Vagina (tissue), 2 donors: ENCODE data around the gene NPAP1. TPM values are rescaled to one million over a fixed set of nuclear protein-coding genes. Genes with fewer than 3 reads are reported as not detected.
"Not testable (repeated sequence)": the region's sequence is repeated elsewhere in the genome, so short reads cannot be mapped to it uniquely, and the experiment has no call there.

Experiments used
- DNase-seq, 2 donors: peaks; one replicate each; pipeline ENCODE4 v3.0.0-alpha.2; 2017; ENCODE audit errors: extremely low spot score in 2 of 2
- H3K27ac ChIP-seq: fragments of 200-600 bp; sonication (generic); one replicate; pipeline ENCODE4 v1.5.1; 2019
- H3K27me3 ChIP-seq: fragments of 200-600 bp; sonication (generic); one replicate; pipeline ENCODE4 v1.5.1; 2019
- H3K36me3 ChIP-seq, 2 donors: fragments of 200-600 bp; sonication (generic); one replicate each; pipeline ENCODE4 v1.5.1; 2017 to 2019
- H3K4me1 ChIP-seq: fragments of 200-600 bp; sonication (generic); one replicate; pipeline ENCODE4 v1.5.1; 2019
- H3K4me3 ChIP-seq, 2 donors: fragments of 200-600 bp; sonication (generic); 1 replicate in 1 of 2; 2 replicates in 1 of 2; pipeline ENCODE4 v1.5.1; 2016 to 2019
- H3K9me3 ChIP-seq: fragments of 200-600 bp; sonication (generic); one replicate; pipeline ENCODE4 v1.5.1; 2019
- POLR2A ChIP-seq, 2 donors: fragments of 450-650 bp; IDR thresholded peaks; one replicate each; pipeline ENCODE4 v1.6.1; 2017; ENCODE audit warnings: antibody characterized with exemption in 2 of 2, mild to moderate bottlenecking in 2 of 2, moderate library complexity in 2 of 2
- POLR2AphosphoS5 ChIP-seq, 2 donors: sonication (generic); formaldehyde crosslinking; IDR thresholded peaks; one replicate each; pipeline ENCODE4 v1.9.0; 2017; ENCODE audit warnings: antibody characterized with exemption in 2 of 2, mild to moderate bottlenecking in 2 of 2, low read depth in 1 of 2; ENCODE audit not compliant: insufficient read depth in 1 of 2
- intact Hi-C: fragments of 100-400 bp; cut with DNase I; formaldehyde crosslinking; loops from one replicate; pipeline ENCODE4 v1.15.1; 2023
- total RNA-seq: library from RNA; depleted of rRNA; stranded (reverse); fragments of >200 nt; gene quantifications from one replicate; pipeline ENCODE4 v1.2.3, GENCODE V29; 2016
- TF ChIP-seq, protein P1 (sequence below), 3 experiments: fragments of 450-650 bp in 2 of 3; fragments of 200-600 bp in 1 of 3; sonication (generic) in 1 of 3; IDR thresholded peaks; one replicate each; pipeline ENCODE4 v1.5.1; 2017 to 2019; ENCODE audit warnings: antibody characterized with exemption in 3 of 3, mild to moderate bottlenecking in 2 of 3, moderate library complexity in 2 of 3

The NPAP1 gene, protein sequence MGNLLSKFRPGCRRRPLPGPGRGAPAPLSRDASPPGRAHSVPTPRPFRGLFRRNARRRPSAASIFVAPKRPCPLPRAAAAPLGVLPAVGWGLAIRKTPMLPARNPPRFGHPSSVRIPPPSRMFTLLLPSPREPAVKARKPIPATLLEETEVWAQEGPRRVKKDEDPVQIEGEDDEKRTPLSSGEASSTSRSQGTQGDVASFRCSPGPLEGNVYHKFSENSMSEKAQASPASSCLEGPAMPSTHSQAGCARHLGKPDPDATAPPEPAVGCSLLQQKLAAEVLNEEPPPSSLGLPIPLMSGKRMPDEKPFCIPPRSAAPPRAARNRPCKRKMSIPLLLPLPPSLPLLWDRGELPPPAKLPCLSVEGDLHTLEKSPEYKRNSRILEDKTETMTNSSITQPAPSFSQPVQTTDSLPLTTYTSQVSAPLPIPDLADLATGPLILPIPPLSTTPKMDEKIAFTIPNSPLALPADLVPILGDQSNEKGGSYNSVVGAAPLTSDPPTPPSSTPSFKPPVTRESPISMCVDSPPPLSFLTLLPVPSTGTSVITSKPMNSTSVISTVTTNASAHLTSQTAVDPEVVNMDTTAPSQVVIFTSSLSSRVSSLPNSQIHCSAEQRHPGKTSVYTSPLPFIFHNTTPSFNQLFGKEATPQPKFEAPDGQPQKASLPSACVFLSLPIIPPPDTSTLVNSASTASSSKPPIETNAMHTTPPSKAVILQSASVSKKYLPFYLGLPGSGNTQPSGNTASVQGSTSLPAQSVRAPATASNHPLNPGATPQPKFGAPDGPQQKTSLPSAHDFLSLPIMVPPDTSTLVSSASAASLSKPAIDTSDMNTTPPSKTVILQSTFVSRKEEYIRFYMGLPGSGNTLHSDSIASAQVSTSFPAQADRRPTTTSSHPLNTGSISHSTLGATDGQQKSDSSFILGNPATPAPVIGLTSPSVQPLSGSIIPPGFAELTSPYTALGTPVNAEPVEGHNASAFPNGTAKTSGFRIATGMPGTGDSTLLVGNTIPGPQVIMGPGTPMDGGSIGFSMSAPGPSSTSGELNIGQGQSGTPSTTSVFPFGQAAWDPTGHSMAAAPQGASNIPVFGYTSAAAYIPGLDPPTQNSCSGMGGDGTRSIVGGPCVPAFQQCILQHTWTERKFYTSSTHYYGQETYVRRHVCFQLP
- total RNA-seq = not detected

DNA sequence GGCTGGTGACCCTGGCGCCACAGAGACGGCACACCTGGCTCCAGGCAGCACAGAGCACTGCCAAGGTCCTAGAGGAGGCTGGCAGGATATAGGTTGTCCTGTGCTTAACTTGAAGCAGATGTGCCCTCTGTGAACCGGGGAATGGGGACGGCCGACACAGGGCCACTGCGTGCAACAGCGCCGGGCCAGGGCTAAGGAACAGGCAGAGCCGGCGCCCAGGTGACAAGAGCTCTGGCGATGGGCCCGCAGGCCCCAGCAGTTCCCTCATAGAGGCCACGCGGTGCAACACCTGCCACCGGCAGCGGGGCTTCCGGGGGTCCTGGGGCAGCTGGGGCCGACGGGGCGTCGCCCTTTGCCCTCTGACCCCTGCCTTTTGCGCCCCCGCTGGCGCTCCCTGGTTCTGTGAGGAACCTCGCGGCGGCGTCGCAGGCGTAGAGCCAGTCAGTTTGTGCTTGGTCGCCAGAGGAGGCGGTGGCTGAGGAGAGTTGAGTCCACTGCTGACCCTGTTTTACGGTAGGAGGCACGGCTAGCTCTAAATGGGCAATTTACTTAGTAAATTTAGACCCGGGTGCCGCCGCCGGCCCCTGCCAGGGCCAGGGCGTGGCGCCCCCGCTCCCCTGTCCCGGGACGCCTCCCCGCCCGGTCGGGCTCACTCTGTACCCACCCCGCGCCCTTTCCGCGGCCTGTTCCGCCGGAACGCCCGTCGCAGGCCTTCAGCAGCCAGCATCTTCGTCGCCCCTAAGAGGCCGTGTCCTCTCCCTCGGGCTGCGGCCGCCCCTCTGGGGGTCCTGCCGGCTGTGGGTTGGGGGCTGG, at the start of gene NPAP1:
Gene NPAP1 (plus strand): TSS at position 444 of the 813 bp plus-strand sequence. CDS start 93 bp downstream, at position 537.
- H3K4me1 ChIP-seq = no peaks in the 10 kb centered on the region
- DNase-seq = no peak
- H3K27ac ChIP-seq = no peak within 1 kb of the TSS
- TF ChIP-seq POLR2A (IDR thresholded peaks at IDR 0.05) = no peak
- no peak for TF ChIP-seq POLR2AphosphoS5 (IDR thresholded peaks at IDR 0.05; ENCODE audit: insufficient read depth in 1 of 2, low read depth in 1 of 2)
- TF ChIP-seq, protein P1, sequence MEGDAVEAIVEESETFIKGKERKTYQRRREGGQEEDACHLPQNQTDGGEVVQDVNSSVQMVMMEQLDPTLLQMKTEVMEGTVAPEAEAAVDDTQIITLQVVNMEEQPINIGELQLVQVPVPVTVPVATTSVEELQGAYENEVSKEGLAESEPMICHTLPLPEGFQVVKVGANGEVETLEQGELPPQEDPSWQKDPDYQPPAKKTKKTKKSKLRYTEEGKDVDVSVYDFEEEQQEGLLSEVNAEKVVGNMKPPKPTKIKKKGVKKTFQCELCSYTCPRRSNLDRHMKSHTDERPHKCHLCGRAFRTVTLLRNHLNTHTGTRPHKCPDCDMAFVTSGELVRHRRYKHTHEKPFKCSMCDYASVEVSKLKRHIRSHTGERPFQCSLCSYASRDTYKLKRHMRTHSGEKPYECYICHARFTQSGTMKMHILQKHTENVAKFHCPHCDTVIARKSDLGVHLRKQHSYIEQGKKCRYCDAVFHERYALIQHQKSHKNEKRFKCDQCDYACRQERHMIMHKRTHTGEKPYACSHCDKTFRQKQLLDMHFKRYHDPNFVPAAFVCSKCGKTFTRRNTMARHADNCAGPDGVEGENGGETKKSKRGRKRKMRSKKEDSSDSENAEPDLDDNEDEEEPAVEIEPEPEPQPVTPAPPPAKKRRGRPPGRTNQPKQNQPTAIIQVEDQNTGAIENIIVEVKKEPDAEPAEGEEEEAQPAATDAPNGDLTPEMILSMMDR (IDR thresholded peaks at IDR 0.05) = no peak
- H3K4me3 ChIP-seq = no peak within 1 kb of the TSS
- H3K36me3 ChIP-seq = no peaks in the 10 kb centered on the region
- intact Hi-C loops = no loop called here
- no peaks in the 10 kb centered on the region for H3K9me3 ChIP-seq
- no peaks in the 10 kb centered on the region for H3K27me3 ChIP-seq

DNA sequence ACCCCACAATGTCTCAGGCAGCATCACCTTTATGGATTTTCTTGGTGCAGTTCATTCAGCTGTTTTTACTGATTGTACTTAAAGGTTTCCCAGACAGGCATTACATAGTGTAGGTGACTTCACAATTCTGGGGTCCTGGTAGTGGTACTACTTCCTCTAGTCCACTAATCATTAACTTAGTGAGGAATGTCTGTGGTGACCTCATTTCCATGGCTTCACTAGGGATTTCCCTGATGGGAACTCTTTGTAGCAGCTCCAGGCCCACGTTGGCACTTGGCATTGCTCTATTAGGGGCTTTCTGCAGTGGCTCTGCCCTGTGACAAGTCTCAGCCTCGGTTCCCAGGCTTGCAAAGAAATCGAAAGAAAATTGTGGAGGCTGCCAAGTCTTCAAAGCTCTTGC, 48.1 kb upstream of the NPAP1 start:
- intact Hi-C loops = no loop called here
- no peak for TF ChIP-seq POLR2A (IDR thresholded peaks at IDR 0.05)
- no peak for TF ChIP-seq POLR2AphosphoS5 (IDR thresholded peaks at IDR 0.05; ENCODE audit: insufficient read depth in 1 of 2, low read depth in 1 of 2)
- TF ChIP-seq, protein P1 (IDR thresholded peaks at IDR 0.05) = no peak

DNA sequence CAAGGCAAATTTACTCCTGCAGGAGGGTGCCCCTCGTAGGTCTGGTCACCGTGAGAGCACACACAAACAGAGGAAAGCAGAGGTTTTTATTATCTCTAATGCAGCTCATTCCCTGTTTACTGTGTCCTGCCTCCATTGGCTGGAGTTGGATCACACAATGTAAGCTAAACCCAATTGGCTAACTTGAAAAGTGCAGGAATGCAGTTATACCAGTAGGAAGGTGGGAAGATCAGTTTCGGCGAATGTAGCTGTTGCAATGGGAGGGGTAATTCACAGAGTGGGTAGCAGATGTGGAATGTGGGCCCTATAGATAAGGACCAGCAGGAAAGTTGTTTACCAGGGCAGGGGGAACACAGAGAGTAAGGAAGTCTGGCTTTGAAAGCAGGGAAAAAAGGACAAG, 42.5 kb upstream of the NPAP1 start:
- no peak for DNase-seq
- Histone ChIP-seq H3K36me3 (no peaks in the 10 kb centered on the region), H3K4me3 (no peak overlapping the region), H3K27ac (no peak overlapping the region), H3K27me3 (no peaks in the 10 kb centered on the region), H3K4me1 (no peaks in the 10 kb centered on the region), H3K9me3 (no peaks in the 10 kb centered on the region)
- intact Hi-C loops = no loop called here
- TF ChIP-seq POLR2AphosphoS5 (IDR thresholded peaks at IDR 0.05; ENCODE audit: insufficient read depth in 1 of 2, low read depth in 1 of 2) (no peak), POLR2A (IDR thresholded peaks at IDR 0.05) (no peak)
- TF ChIP-seq, protein P1 (IDR thresholded peaks at IDR 0.05) = no peak

More for the DNA sequence above, 48.1 kb upstream of the NPAP1 start:
- H3K9me3 ChIP-seq = no peaks in the 10 kb centered on the region
- no peak overlapping the region for H3K27ac ChIP-seq
- no peak overlapping the region for H3K4me3 ChIP-seq
- H3K36me3 ChIP-seq = no peaks in the 10 kb centered on the region
- no peaks in the 10 kb centered on the region for H3K4me1 ChIP-seq
- DNase-seq = no peak
- H3K27me3 ChIP-seq = no peaks in the 10 kb centered on the region

DNA sequence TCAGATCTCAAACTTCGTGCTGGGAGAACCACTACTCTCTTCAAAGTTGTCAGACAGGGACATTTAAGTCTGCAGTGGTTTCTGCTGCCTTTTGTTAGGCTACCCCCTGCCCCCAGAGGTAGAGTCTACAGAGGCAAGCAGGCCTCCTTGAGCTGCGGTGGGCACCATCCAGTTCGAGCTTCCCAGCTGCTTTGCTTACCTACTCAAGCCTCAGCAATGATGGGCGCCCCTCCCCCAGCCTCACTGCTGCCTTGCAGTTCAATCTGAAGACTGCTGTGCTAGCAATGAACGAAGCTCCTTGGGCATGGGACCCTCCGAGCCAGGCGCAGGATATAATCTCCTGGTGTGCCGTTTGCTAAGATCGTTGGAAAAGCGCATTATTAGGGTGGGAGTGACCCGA, 36.2 kb upstream of the NPAP1 start:
- DNase-seq = not testable (repeated sequence)

DNA sequence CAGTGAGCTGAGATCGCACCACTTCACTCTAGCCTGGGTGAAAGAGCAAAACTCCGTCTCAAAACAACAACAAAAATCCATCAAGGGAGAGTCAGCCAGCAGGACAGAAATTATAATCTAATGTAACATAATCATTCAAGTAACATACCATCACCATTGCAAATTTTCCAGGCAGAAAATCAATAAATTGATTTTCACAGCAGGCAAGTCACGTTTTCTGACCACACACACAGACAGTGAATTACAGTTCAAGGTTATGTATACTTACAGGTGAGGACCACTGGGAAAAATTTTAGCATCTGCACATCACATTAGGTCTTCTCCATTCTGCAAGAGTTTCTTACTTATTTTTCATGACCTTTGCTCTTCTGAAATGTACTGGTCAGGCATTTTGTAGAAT, 29.9 kb upstream of the NPAP1 start:
- intact Hi-C loops = no loop called here
- no peak for DNase-seq

More for the DNA sequence above, 36.2 kb upstream of the NPAP1 start:
- intact Hi-C loops, H3K27ac ChIP-seq, H3K27me3 ChIP-seq, H3K4me1 ChIP-seq, H3K36me3 ChIP-seq, H3K9me3 ChIP-seq, H3K4me3 ChIP-seq: not testable (repeated sequence)

More for the DNA sequence above, 29.9 kb upstream of the NPAP1 start:
- no peak overlapping the region for H3K27ac ChIP-seq
- H3K36me3 ChIP-seq = no peaks in the 10 kb centered on the region
- no peaks in the 10 kb centered on the region for H3K9me3 ChIP-seq
- no peaks in the 10 kb centered on the region for H3K4me1 ChIP-seq
- no peak for TF ChIP-seq POLR2A (IDR thresholded peaks at IDR 0.05)
- TF ChIP-seq, protein P1 (IDR thresholded peaks at IDR 0.05) = no peak
- TF ChIP-seq POLR2AphosphoS5 (IDR thresholded peaks at IDR 0.05; ENCODE audit: insufficient read depth in 1 of 2, low read depth in 1 of 2) = no peak
- no peak overlapping the region for H3K4me3 ChIP-seq
- H3K27me3 ChIP-seq = no peaks in the 10 kb centered on the region
